Amygdala (tissue), 56 donors: ENCODE data around the gene C3orf18.

Source experiments
- DNase-seq, 56 donors: peaks; one replicate each; lab custom pipeline; 2025; lab: John Stamatoyannopoulos, UW

C3orf18 gene

GRCh38 chr3:50552598-50552997 is 14.9 kb downstream of the C3orf18 start:
- no peak for DNase-seq

- DNase-seq = no peak
Observed at GRCh38 chr3:50551681-50552435, 15.7 kb downstream of the C3orf18 start.

GRCh38 chr3:50551054-50551659 is 16.4 kb downstream of the C3orf18 start:
- DNase-seq = no peak

DNA sequence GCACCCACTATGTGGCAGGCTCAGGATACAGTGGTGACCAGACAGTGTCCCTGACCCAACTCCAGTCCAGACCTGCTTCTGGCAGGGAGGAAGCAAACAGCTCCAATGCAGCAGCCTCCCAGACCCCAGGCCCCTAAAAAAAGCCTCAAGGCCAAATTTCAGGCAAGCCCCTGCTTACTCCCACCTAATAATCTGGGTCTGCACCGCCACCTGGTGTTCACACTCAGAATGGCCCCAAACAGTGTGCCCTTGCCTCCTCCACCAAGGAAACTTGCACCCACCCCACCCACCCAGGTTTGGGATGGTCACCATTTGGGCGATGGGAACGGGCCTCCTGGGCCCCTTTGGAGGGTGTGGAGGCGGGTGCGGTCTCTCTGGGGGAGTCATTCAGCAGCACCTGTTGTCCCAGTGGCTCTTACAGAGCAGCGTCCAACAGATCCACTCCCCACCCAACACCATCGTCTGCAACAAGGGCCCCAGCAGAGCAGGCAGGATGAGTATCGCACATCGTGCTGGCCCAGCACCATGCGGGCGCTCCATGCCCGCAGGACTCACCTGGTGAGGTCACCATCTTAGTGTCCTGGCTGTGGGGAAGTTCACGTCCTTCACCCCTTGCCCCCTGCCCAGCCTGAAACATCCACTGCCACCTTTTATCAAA is 17.3 kb downstream of the C3orf18 start:
- peak in 28 of 56 donors; percentile 1 to 65 (median 17) for DNase-seq

GRCh38 chr3:50549226-50549625 is 18.3 kb downstream of the C3orf18 start:
- DNase-seq = no peak

- no peak for DNase-seq
Observed at GRCh38 chr3:50545781-50546180, 21.8 kb downstream of the C3orf18 start.

DNA sequence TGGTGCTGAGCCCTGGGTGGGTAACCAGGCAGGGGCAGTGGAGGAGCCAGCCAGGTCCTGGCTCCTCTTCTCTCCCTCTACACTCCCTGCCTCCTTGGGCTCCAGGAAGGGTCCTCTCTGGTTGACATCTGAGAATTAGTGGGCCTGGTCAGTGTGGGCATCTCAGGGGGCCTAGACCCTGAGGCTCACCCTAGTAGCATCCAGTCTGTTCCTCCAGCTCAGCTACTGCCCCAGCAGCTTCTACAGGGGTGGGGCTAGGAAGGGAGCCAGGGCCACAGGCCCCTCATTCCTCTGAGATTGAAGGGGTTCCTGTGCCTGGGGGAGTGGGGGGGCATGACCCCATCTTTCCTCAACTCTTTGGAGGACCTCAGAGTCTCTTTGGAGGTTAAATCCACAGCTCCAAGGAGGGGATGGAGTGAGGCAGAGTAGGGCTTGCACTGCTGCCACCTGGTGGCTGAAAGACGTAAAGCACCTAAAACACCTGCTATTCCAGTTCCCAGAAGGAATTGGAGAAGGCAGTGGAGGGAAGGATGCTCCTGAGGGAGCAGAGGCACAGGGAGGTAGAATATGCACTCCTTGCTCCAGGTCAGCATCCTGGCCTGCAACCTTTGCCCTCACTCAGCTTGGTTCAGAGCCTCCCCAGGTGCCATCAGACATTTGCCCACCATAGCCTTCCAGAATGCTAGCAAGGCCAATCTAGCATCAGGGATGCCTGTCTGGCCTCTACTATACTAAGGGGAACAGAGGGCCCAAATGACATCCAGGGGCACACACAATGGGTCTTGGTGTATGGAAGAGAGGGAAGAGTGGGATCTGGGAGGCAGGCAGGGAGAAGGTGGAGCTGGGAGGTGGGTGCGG is 25.1 kb downstream of the C3orf18 start:
- peak in 45 of 56 donors; percentile 2 to 86 (median 35) for DNase-seq

DNA sequence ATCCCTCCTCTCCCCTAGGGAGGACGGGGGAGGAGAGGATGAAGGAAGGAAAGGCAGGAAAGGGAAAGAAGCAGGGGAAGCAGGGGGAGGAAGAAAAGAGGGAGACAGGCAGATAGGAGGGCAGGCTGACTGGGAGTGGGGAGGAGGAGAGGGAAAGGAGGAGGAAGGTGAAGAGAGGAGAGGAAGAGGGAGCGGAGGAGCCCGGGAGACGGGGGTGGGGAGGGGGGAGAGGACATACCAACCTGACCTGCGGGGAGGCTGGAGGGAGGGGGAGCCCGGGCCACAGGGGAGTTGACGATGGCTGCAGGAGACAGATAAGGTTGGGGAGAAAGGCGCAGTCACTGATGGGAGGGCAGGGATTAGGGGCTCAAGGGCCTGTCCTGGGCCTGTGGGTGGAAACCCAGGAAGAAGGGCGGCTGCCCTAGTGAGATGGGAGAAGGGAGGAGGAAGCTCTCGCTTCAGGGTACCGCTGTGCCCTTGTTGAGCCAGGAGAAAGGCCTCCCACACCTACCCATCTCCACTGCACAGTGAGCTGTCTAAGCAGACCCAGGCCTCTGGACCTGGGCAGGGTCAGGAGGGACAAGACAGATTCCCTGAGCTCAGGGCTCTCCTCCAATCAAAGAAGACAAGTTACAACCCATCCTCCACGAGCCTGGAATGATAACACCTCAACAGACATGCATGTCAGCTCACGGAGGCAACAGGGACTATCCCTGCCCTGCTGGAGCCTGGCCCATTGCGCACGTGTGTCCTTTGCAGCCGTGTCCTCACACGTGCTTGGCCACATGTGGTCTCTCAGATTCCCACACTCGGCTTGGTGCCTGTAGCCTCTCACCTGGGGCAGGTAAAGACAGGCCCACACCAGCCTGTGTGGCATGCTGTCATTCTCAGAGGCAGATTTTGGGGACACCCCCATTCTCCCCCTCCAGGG is 27.9 kb downstream of the C3orf18 start:
- no peak for DNase-seq

- no peak for DNase-seq
Observed at GRCh38 chr3:50537421-50538129, 30.0 kb downstream of the C3orf18 start.

GRCh38 chr3:50536471-50537180 is 30.9 kb downstream of the C3orf18 start:
- DNase-seq = peak in 14 of 56 donors; percentile 1 to 62 (median 14)

DNA sequence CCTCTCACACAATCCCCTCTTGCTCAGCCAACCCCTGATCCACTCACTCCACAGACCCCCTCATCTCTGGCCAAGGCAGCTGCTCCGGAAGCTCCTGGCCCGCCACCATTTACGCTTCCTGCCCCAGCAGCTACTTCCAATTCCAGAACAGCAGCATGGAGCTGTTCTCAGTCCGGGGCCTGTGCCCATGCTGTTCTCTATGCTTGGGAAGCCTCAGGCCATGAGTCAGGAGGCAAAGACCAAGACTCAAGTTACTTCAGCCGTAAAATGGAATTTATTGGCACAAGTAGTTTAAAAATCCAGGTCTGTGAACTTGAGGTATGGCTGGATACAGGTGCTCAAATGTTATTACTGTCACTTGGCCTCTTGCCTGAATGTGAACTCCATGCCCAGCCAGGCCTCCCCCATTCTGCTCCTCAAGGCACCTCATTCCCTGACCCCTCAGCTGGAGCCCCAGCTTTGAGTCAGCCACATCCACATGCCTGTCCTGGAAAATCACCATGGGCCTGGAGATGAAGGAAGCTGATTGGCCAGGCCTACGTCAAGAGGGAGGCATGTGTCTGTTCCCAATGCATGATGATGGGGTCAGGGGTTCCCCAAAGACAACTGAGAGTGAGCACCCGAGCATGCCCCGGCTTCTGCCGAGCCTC is 32.7 kb downstream of the C3orf18 start:
- no peak for DNase-seq

DNA sequence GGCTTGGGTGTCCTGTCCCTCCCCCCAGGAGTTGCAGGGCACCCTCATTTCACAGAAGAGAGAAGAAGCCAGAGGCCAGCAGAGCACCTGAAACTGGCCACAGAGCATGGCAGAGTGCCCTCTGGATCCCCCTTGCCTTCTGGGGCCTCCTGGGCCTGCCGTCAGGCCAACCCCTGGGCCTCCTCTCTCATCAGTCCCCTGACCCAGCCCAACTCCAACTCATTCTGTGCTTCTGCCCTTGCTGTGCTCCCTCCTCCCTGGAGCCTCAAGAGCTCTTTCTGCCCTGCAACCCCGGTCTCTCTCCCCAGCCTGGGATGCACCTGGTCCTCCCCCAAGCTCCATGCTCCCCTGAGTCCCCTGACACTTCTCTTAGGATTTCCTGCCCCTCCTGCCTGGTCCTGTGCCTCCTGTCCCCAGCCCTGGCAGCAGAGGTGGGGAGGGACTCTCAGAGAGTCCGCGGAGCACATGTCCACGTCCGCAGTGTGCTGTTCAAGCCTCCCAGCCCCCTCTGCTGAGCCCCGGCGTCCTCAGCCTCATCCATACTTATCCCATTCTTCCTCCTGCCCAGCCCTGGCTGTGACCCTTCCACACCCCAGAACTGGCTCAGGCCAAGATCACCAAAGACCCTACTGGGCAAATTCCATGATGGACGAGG is 33.6 kb downstream of the C3orf18 start:
- DNase-seq = no peak

GRCh38 chr3:50533316-50533715 is 34.2 kb downstream of the C3orf18 start:
- no peak for DNase-seq

DNA sequence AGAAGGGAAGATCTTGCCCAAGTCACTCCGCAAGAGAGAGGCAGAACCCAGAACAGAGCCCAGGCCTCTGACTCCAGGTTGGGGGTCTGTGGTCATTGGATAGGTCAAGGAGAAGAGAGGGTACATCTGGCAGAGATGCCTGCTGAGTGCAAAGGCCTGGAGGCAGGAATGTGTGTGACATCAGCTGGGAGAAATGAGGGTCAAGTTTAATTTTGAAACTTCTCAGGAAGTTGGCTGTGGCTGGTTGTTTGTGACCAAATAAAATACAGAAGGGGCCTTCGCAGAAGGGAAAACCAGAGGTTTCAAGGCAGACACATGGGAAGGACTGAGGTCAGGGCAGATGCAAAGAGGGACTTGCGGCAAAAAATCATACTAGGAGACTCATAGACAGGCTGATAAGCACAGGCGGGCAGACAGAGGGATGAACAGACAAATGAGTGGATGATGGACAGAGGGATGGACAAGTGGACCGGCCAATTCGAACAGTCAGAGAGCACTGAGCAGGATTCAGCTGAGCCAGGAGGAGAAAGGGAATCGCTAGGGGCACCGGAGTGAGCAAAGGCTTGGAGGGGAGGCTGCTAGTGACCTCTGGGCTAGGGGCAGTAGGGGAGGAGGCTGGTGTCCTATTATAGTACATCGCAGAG is 35.4 kb downstream of the C3orf18 start:
- no peak for DNase-seq

GRCh38 chr3:50531201-50531600 is 36.3 kb downstream of the C3orf18 start:
- no peak for DNase-seq
